ENCODE data around the gene CHRNE.

The CHRNE gene

DNA sequence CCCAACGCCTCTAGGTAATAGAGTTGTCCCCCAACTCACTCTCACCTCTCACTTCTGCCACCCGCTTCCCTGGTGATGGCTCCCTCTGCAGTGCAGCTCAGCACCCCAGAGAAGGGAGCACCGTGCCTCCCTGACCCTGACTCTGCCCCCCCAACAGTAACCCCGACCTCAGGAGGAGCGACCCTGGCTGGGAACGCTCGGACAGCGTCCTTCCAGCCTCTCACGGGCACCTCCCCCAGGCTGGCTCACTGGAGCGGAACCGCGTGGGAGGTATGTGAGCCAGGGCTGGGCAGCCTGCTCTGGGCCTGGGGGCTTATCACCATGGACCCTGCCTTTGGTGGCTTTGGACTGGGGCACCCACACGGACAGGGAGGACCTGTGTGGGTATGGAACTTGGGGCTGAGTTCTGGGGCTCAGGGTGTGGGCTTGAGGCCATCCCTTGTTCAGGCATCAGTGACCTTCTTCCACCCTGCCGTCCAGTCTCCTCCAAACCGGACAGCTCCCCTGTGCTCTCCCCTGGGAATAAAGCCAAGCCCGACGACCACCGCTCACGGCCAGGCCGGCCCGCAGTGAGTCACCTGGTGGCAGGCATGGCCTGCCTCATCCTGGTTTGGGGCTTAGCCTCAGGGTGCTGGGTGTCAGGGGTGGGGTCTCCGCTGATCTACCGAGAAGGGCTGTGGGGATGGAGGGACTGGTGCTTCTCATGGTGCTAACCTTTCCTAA is 10.2 kb downstream of the CHRNE start:
- TF ChIP-seq GATA2 (IDR thresholded peaks at IDR 0.05; ENCODE audit: low read depth, low read length) (no peak), GATA3 (IDR thresholded peaks at IDR 0.05; ENCODE audit: low read depth, low read length) (no peak)

DNA sequence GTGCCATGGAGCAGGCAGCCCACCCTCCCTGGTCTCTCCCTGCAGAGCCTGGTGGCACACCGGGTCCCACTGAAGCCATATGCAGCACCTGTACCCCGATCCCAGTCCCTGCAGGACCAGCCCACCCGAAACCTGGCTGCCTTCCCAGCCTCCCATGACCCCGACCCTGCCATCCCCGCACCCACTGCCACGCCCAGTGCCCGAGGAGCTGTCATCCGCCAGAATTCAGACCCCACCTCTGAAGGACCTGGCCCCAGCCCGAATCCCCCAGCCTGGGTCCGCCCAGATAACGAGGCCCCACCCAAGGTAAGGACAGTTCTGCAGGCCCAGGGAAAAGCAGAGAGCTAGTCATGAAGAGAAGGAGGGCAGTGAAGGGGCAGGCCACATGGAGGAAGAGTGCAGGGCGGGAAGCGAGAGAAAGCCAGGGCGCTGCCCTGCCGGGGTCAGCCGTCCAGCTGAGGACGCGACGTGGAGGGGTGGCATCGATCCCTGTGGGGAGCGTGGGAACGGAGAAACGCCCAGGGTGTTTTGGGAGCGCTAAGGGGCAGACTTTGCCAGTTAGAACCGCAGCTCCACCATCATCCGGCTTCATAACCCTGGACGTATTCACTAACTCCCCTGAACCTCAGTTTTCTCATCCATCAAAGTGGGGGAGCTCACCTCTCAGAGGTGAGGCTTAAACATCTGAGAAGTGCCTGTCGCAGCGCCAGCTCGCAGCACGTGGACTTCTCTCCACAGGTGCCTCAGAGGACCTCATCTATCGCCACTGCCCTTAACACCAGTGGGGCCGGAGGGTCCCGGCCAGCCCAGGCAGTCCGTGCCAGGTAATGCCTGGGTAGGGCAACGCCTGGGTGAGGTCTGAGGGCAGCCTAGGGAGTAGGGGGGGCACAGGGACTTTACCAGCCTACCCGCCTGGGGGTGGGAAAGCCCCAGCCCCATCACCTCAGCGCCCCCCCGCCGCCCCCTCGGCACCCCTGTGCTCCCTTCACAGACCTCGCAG is 11.2 kb downstream of the CHRNE start:
- TF ChIP-seq GATA3 (IDR thresholded peaks at IDR 0.05; ENCODE audit: low read depth, low read length) (no peak), GATA2 (IDR thresholded peaks at IDR 0.05; ENCODE audit: low read depth, low read length) (no peak)

DNA sequence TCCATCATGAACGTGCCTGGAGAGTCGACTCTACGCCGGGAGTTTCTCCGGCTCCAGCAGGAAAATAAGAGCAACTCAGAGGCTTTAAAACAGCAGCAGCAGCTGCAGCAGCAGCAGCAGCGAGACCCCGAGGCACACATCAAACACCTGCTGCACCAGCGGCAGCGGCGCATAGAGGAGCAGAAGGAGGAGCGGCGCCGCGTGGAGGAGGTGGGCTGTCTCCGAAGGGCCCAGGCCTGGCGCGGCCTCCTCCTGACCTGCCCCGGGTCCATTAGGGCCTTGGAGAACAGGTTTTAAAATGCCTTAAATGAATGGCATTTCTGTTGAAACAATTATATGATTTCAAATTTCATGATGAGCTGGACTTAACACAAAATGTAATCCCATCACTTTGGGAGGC is 15.3 kb downstream of the CHRNE start:
- no peak for TF ChIP-seq GATA3 (IDR thresholded peaks at IDR 0.05; ENCODE audit: low read depth, low read length)
- no peak for TF ChIP-seq GATA2 (IDR thresholded peaks at IDR 0.05; ENCODE audit: low read depth, low read length)

DNA sequence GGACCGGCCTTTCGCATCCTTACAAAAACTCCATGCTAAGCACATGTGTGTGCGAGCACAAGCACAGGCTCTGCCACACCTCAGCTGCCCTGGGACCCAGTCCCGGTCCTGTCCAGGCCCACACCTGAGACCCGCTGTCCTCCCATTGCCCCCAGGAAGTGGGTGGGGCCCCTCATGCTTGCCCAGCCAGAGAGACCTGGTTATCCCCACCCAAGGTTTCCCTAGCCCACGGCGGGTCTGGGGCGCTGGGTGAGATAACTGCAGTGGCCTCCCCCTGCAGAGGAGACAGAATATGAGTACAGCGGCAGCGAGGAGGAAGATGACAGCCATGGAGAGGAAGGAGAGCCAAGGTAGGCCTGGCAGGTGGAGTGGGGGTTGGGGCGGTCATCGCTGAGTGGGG is 16.1 kb downstream of the CHRNE start:
- no peak for TF ChIP-seq GATA2 (IDR thresholded peaks at IDR 0.05; ENCODE audit: low read depth, low read length)
- no peak for TF ChIP-seq GATA3 (IDR thresholded peaks at IDR 0.05; ENCODE audit: low read depth, low read length)

DNA sequence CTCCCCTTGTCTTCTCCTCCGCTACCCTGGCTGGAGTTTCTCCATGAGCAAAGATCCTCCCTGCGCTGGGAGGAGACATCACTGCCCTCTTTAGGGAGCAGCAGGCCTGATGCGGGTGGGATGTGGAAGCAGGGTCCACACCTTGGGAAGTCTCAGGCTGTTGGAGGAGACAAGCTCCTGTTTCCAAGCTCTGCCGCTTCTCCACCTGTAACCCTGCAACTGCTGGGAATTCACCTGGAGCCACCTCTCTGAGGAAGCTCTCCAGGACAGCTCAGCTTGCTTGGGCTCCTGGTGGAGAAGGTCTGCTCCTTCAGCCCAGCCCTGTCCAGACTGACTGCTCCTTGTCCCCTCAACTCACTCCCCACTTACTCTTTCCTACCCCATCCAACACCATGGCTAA is 18.4 kb downstream of the CHRNE start:
- no peak for TF ChIP-seq GATA2 (IDR thresholded peaks at IDR 0.05; ENCODE audit: low read depth, low read length)
- no peak for TF ChIP-seq GATA3 (IDR thresholded peaks at IDR 0.05; ENCODE audit: low read depth, low read length)

DNA sequence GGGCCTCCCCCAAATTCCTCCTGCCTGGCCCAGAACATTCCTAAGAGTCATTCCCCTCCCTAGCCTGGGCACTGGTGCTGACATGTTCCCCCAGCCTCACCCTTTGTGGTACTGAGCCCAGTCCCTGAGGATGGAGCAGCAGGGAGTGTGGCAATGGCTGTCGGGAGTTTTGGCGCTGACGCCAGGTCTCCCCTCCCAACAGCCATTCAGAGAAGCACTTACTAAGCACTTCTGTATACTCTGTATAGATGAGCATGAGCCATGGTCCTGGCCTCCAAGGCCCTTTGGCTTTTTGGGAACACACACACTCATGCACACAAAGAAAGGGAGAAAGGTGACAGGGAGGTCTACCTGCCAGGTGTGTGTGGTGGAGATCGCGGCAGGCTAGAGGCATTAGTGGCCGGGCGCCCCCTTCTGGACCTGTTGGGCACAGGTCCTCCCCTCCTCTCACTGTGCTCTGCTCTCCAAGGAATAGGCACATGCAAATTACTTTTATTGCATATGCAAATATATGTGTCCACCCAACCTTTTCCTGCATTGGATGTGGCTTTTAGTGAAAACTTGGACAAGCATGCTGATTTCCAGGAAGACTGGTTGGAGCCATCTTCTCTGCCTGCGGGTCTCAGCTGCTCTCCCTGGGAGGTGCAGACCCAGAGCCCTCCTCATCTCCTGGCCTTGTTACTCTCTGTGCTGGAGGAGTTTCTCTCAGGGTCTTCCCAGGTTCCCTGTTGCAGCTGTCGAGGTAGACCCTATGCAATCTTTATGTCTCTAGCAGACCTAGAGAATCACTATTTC is 20.9 kb downstream of the CHRNE start:
- no peak for TF ChIP-seq GATA3 (IDR thresholded peaks at IDR 0.05; ENCODE audit: low read depth, low read length)
- TF ChIP-seq GATA2 (IDR thresholded peaks at IDR 0.05; ENCODE audit: low read depth, low read length) = no peak

DNA sequence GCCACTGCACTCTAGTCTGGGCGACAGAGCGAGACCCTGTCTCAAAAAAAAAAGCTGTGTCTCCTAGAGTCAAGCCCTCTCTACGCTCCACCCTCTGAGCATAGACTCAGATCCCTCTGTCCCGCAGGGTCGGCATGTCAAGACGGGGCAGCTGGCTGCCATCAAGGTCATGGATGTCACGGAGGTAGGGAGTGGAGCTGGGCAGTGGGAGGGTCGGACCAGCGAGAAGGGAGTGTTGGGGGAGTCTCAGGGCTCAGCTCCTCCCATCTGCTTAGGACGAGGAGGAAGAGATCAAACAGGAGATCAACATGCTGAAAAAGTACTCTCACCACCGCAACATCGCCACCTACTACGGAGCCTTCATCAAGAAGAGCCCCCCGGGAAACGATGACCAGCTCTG is 22.0 kb downstream of the CHRNE start:
- no peak for TF ChIP-seq GATA2 (IDR thresholded peaks at IDR 0.05; ENCODE audit: low read depth, low read length)
- no peak for TF ChIP-seq GATA3 (IDR thresholded peaks at IDR 0.05; ENCODE audit: low read depth, low read length)

DNA sequence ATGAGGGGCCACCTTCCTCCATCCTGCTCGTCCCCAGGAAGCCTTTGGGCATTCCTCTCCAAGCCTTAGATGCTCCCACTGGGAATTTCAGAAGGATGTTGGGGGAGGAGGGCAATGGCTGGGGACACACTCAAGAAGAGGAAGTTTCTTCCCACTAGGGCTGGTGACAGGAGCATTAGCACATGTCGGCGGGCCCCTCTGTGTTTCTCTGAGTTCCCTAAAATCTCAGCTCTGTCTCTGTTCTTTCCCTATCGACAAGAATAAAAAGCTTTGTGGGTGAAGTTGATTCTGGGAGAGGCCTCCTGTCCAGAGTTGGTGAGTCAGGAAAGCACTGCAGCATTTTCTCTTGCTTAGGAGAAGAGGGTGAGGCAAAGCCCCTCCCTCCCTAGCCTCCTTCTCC is 23.3 kb downstream of the CHRNE start:
- TF ChIP-seq GATA3 (IDR thresholded peaks at IDR 0.05; ENCODE audit: low read depth, low read length) = no peak
- TF ChIP-seq GATA2 (IDR thresholded peaks at IDR 0.05; ENCODE audit: low read depth, low read length) = no peak

DNA sequence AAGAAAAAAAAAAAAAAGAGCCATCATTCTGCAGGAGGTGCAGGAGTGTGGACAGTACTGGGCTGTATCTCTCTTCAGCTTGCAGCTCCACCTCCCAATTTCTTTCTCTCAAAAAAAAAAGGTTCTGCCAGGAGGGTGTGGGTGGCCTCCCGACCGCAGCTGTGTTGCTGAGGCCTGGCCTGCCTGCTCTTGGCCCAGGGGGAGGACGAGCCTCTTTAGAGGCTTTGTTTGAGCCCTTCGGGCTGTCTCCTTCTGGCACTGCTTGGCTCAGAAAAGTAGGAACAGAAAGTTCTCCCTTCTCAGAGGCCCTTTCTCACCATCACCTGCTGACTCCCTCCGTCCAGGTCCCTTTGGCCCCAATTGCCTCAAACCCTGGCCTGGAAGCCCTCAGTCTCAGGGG is 25.8 kb downstream of the CHRNE start:
- no peak for TF ChIP-seq GATA2 (IDR thresholded peaks at IDR 0.05; ENCODE audit: low read depth, low read length)

DNA sequence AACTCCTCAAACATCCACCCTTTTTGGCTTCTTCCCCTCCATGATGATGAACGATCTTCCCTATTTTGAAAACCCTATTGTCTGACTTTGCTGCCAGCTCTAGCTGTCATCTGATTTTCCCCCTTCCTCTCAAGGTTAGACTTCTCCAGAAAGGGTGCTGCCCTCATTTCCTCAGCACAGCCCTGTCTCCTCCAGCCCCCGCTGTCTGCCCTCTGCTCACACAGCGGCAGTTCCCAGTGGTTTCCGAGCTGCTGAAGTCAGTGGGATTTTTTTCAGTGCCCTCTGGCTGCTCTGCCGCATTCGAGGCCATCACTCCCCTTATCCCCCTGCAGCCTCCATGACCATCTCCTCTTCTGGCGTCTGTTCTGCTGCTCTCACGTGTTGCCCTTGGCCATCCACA is 30.1 kb downstream of the CHRNE start:
- no peak for TF ChIP-seq GATA3 (IDR thresholded peaks at IDR 0.05; ENCODE audit: low read depth, low read length)
- no peak for TF ChIP-seq GATA2 (IDR thresholded peaks at IDR 0.05; ENCODE audit: low read depth, low read length)

DNA sequence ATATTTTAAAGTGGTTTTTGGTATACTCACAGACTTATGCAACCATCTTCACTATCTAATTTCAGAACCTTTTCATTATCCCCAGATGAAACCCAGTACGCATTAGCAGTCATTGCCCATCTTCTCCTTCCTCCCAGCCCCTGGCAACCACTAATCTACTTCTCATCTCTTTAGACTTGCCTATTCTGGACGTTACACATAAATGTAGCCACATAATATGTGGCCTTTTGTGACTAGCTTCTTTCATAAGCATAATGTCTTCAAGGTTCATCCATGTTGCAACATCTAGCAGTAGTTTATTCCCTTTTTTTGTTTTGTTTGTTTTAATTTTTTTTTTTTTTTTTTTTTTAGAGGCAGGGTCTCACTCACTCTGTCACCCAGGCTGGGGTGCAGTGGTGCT is 32.0 kb downstream of the CHRNE start:
- TF ChIP-seq GATA2 (IDR thresholded peaks at IDR 0.05; ENCODE audit: low read depth, low read length) (no peak), GATA3 (IDR thresholded peaks at IDR 0.05; ENCODE audit: low read depth, low read length) (no peak)

DNA sequence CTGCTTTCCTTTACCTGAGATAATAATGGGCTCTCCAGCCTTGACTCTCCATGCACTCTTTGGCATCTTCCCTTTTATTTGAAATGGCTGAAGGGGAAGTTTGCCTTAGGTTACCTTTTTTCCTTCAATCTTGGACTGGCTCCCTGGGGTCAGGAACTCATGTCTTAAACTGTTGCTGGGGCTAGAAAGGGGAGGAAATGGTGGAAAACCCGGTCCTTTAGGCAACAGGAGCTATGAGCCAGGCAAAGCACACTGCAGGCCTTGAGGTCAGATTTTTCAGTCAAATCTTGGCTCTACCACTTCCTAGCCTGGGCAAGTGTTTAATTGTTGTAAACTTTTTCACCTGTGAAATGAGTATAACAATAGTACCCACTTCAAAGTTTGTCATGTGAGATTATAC is 39.6 kb downstream of the CHRNE start:
- no peak for TF ChIP-seq GATA3 (IDR thresholded peaks at IDR 0.05; ENCODE audit: low read depth, low read length)
- TF ChIP-seq GATA2 (IDR thresholded peaks at IDR 0.05; ENCODE audit: low read depth, low read length) = no peak

DNA sequence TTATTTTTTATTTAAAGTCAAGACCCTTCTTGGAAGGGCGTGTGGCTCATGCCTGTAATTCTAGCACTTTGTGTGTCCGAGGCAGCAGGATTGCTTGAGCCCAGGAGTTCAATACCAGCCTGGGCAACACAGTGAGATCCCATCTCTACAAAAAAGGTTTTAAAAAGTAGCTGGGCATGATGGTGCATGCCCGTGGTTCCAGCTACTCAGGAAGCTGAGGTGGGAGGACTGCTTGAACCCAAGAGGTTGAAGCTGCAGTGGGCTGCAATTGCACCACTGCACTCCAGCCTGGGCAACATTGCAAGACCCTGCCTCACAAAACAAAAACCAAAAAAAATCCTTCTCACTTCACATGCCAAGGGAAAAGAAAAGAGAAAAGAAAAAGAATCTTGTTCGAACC is 40.2 kb downstream of the CHRNE start:
- TF ChIP-seq GATA3 (IDR thresholded peaks at IDR 0.05; ENCODE audit: low read depth, low read length) = no peak
- TF ChIP-seq GATA2 (IDR thresholded peaks at IDR 0.05; ENCODE audit: low read depth, low read length) = no peak

DNA sequence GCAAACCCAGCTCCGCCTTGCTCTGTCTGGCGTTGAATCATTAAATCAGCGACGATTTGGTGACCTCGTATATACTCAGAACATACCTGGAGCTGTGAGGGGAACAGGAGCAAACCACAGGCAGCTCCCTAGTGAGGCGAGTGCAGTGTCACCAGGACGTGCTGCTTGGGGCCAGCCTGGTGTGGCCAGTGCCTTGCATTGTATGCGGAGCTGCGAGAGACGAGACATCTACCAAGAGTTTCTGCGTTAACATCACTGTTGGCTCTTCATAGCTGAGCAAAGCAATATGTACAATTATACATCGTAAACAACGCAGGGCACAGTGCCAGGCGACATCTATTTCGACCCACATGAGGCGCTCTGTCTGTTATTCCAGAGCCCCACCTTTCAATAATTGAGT is 41.8 kb downstream of the CHRNE start:
- no peak for TF ChIP-seq GATA3 (IDR thresholded peaks at IDR 0.05; ENCODE audit: low read depth, low read length)
- TF ChIP-seq GATA2 (IDR thresholded peaks at IDR 0.05; ENCODE audit: low read depth, low read length) = no peak
